ELR (cell line): ENCODE results near the gene CARMIL3.
A peak's percentile ranks its signal among the peaks of the same experiment; 100 is the strongest.
"Not testable (repeated sequence)": the region's sequence is repeated elsewhere in the genome, so short reads cannot be mapped to it uniquely, and the experiment has no call there.

Source experiments
- DNase-seq: peaks from one replicate; pipeline ENCODE4 v3.0.0-alpha.2; 2015; ENCODE audit warnings: low read depth

Gene CARMIL3

DNA sequence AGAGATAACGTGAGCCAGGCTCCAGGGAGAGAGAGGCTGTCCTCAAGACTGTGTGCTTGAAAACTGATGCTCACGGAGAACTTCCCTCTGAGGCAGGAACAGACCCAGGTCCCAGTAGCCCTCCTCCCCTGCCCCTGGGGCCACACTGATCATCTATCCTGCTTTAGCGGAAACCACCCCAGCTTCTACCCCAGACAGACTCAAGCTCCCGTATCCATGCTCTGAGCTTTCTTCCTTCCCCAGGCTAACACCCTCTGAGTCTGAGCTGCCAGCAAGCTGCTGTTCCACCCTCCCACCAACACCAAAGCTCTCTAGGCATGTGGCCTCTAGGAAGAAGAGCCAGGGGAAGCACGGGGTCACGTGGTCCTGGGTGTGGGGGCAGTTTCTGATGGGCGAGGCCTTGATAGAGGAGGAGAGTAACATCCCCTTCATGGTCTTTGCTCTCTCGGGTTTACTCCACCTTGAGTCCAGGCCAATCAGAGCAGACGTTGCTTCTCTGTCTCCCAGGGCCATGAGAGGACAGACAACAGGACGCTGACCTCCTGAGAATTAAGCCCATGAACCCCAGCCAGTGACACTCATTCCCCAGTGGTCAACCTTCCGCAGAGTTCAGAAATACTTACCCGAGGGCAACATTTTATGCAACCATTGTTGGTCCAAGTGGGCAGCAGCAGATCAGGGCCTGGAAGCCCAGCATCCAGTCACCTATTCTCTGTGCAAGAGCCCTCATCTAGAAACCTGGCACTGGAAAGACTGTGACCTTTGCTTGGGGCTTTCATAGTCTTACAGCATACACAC, 43.7 kb downstream of the CARMIL3 start:
- peak; percentile 71 for DNase-seq

DNA sequence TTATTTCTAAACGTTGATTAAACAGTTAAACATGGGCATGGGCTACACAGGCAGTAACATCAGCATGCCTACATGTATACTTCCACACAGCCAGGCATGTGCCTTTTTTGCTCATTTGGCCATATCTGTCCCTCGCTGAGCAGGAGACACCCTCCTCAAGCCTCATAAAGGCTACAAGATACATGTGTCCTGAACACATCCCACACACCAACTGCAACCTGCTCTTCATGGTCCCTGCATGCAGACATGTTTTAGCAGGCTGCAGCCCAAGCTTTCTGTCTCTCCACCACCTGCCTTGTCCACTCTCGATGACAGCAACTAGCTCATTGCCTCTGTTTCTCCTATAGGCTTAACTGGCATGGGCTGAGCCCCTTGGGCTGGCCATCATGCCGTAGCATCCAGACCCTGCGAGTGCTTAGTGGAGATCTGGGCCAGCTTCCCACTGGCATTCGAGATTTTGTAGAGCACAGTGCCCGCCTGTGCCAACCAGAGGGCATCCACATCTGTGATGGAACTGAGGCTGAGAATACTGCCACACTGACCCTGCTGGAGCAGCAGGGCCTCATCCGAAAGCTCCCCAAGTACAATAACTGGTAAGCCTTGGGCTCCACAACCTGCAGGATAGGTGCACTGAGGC, 44.9 kb downstream of the CARMIL3 start:
- DNase-seq, result no peak

DNA sequence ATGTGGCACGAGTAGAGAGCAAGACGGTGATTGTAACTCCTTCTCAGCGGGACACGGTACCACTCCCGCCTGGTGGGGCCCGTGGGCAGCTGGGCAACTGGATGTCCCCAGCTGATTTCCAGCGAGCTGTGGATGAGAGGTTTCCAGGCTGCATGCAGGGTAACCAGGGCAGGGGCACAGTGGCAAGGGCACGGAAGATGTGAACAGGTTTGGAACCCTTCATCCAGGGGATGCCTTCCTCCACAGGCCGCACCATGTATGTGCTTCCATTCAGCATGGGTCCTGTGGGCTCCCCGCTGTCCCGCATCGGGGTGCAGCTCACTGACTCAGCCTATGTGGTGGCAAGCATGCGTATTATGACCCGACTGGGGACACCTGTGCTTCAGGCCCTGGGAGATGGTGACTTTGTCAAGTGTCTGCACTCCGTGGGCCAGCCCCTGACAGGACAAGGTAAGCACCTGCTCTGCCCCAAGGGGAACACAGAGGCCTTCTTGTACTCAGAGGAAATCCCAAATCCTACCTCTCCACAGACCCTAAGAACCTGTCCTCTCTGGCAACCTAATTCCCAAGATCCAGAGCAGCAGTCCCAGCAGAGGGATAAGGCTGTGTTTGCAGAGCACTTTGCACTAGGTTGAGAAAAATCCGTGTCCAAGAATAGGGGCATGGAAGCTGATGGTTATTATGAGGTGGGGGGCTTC, 46.6 kb downstream of the CARMIL3 start:
- DNase-seq, result no peak

DNA sequence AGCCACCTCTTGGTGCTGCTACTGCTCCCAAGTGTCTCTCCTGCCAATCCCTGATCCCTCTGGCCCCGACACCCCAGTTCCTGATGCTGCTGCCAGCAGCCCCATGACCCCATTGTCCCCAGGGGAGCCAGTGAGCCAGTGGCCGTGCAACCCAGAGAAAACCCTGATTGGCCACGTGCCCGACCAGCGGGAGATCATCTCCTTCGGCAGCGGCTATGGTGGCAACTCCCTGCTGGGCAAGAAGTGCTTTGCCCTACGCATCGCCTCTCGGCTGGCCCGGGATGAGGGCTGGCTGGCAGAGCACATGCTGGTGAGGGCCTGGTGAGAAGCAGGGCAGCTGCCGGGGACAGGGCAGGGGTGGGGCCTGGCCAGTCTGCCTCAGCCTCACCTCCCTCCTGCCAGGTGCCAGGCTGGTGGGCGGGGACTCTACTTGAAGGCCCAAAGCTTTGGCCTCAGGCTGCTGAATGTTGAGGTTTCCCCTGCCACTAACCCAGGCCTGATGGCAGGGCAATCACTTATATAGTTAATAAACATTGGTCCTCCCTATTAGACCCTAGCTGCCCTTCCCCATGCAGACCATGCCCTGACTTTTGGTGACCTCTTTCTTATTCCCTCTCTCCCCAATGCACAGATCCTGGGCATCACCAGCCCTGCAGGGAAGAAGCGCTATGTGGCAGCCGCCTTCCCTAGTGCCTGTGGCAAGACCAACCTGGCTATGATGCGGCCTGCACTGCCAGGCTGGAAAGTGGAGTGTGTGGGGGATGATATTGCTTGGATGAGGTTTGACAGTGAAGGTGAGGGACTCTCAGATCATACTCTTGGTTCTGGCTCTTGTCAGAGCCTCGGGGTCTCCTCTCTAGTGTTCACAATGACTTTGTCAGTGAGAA, 47.4 kb downstream of the CARMIL3 start:
- no peak for DNase-seq

DNA sequence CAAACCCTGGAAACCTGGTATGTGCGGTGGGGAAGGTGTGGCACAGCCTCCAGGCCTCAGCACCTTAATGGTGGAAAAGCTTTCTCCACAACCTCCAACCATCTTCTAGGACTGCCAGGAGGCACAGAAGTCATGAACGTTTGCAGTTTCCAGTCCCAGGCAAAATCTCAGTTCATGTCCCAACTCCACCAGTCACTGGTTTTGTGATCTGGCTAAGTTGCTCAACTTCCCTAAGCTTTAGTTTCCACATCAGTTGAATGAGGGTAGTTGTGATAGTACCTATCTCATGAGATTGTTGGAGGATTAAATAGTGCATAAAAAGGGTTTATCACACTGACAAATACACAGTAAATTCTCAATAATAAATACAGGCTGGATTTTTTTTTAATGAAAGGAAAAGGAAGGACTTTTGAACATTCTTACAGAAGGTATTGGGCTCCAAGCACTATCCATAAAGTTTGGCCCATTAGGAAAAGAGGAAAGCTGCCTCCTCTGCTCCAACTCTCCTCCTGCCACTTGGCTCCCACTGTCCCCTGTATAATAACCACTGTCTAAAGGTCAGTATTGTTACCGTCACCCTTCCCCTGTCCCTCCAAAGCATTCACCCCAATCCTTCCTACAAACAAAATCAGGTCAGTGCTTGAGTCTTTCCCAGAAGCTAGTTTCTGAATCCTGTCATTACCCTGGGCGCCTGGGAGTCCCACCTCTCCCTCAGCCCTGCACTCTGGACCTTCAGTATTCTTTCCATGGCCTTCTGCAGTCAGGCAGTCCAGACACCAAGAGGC, 48.6 kb downstream of the CARMIL3 start:
- DNase-seq, result no peak

DNA sequence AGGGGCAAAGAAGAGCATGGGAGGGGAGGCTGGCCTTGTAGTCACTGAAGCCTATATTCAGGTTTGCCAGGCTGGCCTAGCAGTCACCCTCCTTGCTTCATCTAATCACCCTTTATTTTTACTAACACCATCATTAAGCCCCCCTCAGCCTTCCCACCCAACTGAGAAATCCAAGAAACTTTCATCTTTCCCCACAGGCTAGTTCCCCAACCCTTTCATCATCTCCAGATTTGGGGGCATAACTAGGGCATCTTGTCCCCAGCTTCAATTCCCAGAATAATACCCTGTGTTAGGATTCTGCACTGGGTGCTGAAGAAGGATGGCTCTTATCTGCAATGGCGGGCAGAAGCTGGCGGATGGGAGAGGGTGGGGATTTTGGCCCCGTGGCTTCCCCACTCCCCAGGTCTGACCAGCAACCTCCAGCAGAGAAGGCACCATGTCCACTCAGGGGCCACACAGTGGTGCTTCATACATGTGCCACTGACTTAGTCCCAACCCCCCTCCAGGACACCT, 49.2 kb downstream of the CARMIL3 start:
- DNase-seq, result no peak

DNA sequence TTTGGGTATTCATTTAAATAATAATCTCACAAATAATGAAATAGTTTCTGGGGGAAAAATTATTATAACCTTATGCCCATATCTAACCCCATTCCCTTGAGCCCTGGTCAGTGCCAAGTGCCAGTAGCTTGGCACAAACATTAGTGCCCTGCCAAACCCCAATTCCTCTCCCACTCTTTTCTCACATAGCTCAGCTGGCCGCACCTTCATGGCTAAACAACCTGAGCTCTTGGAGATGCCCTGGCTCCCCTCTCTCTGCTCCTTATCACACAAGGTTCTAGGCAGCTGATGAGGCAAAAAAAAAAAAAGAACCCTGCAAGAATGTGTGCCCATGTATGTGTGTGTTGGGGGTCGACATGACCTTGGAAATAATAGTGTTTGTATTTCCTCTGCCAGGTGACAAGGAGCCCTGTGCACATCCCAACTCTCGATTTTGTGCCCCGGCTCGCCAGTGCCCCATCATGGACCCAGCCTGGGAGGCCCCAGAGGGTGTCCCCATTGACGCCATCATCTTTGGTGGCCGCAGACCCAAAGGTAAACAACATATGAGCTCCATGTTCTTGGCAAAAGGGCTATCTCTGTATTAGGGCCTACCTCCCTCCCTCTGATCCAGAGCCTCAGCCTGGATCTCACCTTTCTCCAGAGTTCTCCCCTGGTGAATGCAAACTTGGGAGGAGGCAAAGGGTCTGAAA, 50.7 kb downstream of the CARMIL3 start:
- DNase-seq, result no peak

DNA sequence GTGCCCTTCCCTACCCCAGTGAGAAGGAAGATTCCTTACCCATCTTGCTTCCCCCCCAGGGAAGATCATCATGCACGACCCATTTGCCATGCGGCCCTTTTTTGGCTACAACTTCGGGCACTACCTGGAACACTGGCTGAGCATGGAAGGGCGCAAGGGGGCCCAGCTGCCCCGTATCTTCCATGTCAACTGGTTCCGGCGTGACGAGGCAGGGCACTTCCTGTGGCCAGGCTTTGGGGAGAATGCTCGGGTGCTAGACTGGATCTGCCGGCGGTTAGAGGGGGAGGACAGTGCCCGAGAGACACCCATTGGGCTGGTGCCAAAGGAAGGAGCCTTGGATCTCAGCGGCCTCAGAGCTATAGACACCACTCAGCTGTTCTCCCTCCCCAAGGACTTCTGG, 51.6 kb downstream of the CARMIL3 start:
- no peak for DNase-seq

DNA sequence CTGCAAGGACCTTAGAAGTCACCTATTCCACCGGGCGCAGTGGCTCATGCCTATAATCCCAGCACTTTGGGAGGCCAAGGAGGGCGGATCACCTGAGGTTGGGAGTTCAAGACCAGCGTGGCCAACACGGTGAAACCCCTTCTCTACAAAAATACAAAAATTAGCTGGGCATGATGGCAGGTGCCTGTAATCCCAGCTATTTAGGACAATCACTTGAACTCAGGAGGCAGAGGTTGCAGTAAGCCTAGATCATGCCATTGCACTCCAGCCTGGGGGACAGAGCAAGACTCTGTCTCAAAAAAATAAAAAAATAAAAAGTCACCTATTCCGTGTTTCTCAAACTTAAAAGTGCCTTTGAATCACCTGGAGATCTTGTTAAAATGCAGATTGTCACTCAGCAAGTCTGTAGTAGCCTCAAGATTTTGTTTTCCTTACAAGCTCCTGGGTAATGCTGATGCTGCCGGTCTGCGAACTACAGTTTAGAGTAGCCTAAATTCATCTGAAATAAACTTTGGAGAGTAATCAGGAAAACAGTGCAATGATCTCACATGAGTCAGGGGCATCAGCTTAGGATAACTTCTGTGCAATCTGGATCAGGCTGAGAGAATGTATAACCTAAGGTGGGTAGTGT, 53.9 kb downstream of the CARMIL3 start:
- DNase-seq, result not testable (repeated sequence)

DNA sequence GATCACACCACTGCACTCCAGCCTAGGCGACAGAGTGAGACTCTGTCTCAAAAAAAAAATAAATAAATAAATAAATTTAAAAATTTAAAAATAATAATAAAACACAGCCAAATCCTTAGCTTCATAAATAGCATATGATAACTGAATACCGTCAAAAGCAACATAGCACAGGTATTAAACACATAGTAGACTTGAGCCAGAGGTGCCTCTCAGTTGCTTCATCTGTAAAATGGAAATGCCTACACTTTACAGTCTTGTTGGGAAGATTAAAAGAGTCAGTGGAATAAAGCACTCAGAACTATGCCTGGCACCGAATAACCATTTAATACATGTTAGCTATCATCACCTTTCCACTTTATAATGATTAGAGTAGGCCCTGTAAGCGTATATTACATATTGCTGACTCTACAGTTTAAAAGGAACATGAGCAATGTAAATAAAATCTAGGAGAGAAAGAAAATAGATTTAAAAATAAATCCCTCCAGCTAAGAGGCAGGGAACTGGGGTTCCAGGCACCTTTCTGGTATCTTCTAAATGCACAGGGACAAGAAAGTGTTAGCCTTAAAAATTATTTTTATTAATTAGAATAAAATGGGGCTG, 55.0 kb downstream of the CARMIL3 start:
- no peak for DNase-seq

DNA sequence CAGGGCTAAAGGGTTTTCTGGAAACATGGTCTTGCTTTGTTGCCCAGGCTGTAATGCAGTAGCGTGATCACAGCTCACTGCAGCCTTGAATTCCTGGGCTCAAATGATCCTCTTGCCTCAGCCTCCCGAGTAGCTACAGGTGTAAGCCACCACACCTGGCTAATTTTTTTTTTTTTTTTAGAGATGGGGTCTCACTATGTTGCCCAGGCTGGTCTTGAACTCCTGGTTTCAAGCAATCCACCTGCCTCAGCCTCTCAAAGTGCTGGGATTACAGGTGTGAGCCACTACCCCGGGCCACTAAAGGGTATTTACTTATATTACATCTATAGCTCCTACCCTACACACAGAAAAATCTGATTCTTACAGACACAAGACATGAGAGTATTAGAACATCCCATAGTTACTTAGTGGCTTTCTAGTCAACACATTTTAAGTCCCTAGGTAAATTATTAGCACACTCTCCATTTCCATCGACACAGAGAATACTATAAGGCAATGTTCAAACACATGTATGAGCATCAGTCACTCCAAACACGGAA, 56.6 kb downstream of the CARMIL3 start:
- DNase-seq, result no peak

DNA sequence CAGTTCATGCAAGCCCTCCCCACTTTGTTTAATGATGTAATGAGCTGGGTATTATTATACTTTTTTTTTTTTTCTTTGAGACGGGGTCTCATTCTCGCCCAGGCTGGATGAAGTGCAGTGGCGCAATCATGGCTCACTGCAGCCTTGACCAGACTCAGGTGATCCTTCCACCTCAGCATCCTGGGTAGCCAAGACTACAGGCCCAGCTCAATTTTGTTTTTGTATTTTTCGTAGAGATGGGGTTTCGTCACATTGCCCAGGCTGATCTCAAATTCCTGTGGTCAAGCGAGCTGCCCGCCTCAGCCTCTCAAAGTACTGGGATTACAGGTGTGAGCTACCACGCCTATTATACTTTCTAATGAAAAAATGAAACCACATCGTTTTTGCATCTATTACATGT, 58.3 kb downstream of the CARMIL3 start:
- DNase-seq, result no peak

DNA sequence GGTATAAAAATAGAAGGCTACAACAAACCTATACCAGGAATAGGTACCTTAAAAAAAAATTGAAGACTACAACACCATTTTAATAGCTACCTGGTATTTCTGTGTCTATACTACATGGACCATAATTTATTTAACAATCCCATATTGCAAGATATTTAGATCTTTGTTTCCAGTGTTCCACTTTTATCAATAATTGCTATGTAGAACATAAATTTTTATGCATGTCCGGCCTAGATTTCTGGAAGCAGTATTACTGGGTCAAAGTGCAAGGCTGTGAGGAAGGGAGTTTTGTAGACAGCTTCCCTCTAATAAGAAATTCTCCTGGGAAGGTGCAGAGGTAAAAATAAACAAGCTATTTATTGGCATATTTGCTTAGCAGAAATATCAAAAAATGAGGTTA, 58.7 kb downstream of the CARMIL3 start:
- no peak for DNase-seq

DNA sequence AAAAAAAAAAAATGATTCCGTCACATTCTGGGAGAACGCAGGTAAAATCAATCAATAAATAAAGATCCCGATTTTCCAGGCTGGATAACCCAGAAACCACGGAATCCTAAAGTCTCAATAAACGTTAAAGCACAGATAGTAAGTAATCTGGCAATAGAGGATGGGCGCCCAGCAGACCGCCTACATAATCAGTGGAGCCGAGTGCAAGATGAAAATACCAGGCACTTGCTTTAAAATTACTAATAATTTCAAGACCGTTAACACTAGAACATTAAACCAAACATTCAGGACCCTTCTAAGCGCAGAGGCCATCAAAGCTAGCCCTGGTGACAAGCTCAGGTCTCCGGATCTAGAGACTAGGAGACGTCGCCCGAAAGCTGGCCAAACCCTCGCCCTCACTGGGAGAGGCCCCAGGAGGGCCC, 61.6 kb downstream of the CARMIL3 start:
- DNase-seq, result no peak

DNA sequence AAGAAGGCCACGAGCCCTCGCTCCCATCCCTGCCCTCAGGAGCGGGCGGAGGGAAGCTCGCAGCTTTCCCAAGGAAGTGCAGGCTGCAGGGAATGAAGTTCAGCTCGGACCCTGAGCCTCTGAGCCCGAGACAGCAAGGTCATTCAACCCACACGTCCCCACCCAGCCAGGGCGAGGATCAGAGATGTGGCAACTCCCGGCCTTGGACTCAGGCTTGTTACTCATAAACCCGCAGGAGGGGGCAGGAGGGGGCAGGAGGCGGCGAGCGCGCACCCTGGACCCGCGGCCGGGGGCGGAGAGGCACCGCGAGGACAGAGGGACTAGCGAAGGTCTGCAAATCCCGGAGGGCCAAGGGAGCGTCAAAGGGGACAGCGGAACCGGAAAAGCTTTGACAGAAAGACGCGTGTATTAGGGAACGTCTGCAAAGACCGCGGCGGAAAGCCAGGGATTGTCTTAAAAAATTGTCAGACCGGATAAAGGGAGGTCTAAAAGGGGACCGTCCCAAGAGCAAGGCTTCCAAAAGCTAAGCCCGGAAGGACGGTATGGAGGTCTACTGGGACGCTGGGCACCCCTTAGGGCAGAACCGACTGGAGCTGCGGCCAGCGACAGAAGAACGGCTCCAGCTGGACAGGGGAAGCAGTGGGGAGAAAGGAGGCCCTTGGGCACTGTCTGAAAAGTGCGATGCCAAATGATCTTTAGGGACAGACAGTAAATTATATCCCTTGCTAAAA, 62.2 kb downstream of the CARMIL3 start:
- peak; percentile 90 for DNase-seq

DNA sequence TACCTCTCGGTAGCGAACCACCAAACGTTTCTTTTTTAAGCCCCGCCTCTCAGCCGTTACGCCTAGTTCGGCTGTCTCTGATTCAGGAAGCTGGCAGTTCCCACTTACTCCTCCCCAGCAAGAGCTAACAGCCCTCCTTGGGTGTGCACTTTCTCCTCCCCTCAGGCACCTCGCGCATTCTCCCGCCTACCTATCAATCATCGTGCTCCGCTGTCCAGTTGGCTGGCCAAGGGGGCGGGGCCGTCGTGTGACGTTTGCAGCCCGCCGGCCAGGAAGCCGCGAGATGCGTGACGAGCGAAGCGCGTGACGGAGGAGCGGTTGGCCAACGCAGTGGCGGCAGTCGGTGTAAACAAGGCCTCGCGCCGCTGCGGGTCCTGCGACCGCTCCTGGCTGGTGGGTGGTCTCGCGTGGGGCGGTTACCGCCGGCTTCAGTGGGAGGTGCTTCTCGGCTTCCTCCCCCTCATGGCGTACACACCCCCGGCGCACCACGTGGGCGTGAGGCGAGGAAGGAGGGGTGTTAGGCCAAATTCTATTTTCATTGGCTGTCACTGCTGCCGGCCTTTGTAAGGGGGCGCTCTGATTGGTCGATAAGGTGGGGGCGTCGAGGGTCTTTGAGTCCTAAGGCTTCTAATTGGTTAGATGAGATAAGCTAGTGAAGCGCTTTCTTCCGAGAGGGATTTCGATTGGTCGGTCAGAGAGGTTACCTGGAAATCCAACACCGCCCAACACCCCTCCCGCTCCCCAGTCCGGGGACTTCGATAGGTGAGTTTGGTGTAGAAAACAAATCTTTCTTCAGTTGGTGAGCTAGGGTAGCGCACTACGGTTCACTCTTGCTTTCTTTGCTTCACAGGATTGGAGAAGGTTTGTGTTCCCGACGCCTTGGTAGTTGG, 63.0 kb downstream of the CARMIL3 start, which contains the start of the genes DCAF11 and NRL:
TSS of gene DCAF11 (plus strand) at position 246 of the 890 bp plus-strand sequence. CDS start 818 bp downstream, outside the sequence.
TSS of gene NRL (minus strand) at position 418 of the 890 bp plus-strand sequence. CDS start 32,101 bp downstream, outside the sequence.
- peak; percentile 99 for DNase-seq
